ENCODE measurements around the gene FAM163A.

DNA sequence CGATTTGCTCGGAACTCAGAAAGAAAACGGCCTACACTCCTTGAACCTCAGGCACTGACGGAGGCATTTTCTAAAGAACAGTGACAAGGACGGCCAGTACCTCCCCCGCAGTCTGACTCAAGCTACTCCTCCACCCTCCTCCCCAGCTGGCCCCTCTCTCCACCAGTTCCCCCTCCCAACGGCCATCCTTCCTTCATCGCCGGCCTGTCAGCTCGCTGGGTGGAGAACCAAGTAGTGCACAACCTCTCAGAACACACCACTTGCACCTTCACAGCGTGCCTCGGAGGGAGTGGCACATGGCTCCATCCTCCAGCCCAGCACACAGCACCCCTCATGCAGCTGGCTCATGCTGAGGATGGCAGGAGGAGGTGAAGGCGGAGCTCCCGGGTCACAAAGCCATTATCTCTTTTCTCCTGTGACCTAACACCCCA, 75.7 kb downstream of the FAM163A start:
- TF ChIP-seq, protein P1, sequence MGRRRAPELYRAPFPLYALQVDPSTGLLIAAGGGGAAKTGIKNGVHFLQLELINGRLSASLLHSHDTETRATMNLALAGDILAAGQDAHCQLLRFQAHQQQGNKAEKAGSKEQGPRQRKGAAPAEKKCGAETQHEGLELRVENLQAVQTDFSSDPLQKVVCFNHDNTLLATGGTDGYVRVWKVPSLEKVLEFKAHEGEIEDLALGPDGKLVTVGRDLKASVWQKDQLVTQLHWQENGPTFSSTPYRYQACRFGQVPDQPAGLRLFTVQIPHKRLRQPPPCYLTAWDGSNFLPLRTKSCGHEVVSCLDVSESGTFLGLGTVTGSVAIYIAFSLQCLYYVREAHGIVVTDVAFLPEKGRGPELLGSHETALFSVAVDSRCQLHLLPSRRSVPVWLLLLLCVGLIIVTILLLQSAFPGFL (CRISPR knock-in tag; IDR thresholded peaks at IDR 0.05), result no peak
- TF ChIP-seq, protein P2, sequence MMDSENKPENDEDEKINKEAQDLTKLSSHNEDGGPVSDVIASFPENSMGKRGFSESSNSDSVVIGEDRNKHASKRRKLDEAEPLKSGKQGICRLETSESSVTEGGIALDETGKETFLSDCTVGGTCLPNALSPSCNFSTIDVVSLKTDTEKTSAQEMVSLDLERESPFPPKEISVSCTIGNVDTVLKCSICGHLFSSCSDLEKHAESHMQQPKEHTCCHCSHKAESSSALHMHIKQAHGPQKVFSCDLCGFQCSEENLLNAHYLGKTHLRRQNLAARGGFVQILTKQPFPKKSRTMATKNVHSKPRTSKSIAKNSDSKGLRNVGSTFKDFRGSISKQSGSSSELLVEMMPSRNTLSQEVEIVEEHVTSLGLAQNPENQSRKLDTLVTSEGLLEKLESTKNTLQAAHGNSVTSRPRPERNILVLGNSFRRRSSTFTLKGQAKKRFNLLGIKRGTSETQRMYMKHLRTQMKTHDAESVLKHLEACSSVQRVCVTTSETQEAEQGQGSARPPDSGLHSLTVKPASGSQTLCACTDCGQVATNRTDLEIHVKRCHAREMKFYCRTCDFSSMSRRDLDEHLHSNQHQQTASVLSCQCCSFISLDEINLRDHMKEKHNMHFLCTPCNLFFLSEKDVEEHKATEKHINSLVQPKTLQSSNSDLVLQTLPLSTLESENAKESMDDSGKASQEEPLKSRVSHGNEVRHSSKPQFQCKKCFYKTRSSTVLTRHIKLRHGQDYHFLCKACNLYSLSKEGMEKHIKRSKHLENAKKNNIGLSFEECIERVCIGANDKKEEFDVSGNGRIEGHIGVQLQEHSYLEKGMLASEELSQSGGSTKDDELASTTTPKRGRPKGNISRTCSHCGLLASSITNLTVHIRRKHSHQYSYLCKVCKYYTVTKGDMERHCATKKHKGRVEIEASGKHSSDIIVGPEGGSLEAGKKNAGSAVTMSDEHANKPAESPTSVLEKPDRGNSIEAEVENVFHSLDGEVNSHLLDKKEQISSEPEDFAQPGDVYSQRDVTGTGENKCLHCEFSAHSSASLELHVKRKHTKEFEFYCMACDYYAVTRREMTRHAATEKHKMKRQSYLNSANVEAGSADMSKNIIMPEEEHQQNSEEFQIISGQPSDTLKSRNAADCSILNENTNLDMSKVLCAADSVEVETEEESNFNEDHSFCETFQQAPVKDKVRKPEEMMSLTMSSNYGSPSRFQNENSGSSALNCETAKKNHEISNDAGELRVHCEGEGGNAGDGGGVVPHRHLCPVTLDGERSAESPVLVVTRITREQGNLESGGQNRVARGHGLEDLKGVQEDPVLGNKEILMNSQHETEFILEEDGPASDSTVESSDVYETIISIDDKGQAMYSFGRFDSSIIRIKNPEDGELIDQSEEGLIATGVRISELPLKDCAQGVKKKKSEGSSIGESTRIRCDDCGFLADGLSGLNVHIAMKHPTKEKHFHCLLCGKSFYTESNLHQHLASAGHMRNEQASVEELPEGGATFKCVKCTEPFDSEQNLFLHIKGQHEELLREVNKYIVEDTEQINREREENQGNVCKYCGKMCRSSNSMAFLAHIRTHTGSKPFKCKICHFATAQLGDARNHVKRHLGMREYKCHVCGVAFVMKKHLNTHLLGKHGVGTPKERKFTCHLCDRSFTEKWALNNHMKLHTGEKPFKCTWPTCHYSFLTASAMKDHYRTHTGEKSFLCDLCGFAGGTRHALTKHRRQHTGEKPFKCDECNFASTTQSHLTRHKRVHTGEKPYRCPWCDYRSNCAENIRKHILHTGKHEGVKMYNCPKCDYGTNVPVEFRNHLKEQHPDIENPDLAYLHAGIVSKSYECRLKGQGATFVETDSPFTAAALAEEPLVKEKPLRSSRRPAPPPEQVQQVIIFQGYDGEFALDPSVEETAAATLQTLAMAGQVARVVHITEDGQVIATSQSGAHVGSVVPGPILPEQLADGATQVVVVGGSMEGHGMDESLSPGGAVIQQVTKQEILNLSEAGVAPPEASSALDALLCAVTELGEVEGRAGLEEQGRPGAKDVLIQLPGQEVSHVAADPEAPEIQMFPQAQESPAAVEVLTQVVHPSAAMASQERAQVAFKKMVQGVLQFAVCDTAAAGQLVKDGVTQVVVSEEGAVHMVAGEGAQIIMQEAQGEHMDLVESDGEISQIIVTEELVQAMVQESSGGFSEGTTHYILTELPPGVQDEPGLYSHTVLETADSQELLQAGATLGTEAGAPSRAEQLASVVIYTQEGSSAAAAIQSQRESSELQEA (IDR thresholded peaks at IDR 0.05; ENCODE audit: low read depth), result no peak
- TF ChIP-seq, protein P3, sequence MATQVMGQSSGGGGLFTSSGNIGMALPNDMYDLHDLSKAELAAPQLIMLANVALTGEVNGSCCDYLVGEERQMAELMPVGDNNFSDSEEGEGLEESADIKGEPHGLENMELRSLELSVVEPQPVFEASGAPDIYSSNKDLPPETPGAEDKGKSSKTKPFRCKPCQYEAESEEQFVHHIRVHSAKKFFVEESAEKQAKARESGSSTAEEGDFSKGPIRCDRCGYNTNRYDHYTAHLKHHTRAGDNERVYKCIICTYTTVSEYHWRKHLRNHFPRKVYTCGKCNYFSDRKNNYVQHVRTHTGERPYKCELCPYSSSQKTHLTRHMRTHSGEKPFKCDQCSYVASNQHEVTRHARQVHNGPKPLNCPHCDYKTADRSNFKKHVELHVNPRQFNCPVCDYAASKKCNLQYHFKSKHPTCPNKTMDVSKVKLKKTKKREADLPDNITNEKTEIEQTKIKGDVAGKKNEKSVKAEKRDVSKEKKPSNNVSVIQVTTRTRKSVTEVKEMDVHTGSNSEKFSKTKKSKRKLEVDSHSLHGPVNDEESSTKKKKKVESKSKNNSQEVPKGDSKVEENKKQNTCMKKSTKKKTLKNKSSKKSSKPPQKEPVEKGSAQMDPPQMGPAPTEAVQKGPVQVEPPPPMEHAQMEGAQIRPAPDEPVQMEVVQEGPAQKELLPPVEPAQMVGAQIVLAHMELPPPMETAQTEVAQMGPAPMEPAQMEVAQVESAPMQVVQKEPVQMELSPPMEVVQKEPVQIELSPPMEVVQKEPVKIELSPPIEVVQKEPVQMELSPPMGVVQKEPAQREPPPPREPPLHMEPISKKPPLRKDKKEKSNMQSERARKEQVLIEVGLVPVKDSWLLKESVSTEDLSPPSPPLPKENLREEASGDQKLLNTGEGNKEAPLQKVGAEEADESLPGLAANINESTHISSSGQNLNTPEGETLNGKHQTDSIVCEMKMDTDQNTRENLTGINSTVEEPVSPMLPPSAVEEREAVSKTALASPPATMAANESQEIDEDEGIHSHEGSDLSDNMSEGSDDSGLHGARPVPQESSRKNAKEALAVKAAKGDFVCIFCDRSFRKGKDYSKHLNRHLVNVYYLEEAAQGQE (IDR thresholded peaks at IDR 0.05; ENCODE audit: borderline replicate concordance), result no peak
- TF ChIP-seq, protein P3 (CRISPR knock-in tag; IDR thresholded peaks at IDR 0.05; ENCODE audit: low read depth), result no peak
- no peak for TF ChIP-seq SETDB1 (IDR thresholded peaks at IDR 0.05; ENCODE audit: low read length)
- no peak for TF ChIP-seq BCLAF1 (IDR thresholded peaks at IDR 0.05; ENCODE audit: borderline replicate concordance in 1 of 2, control insufficient read depth in 1 of 2, low read depth in 2 of 2, low read length in 1 of 2)
- no peak for TF ChIP-seq HEY1 (CRISPR knock-in tag; IDR thresholded peaks at IDR 0.05; ENCODE audit: borderline replicate concordance)
- no peak for TF ChIP-seq FOXP1 (CRISPR knock-in tag; IDR thresholded peaks at IDR 0.05)
- TF ChIP-seq SMARCB1 (IDR thresholded peaks at IDR 0.05; ENCODE audit: insufficient read length, low read depth), result no peak
- no peak for TF ChIP-seq HSF4 (CRISPR knock-in tag; IDR thresholded peaks at IDR 0.05; ENCODE audit: borderline replicate concordance)
- TF ChIP-seq GTF2F1 (IDR thresholded peaks at IDR 0.05; ENCODE audit: low read depth, low read length), result no peak
- no peak for TF ChIP-seq ZNF444 (CRISPR knock-in tag; IDR thresholded peaks at IDR 0.05)
- TF ChIP-seq RFX5 (IDR thresholded peaks at IDR 0.05; ENCODE audit: low read depth, low read length), result no peak
